Calu3 (cell line): ENCODE data around the gene HIVEP1. TPM values are rescaled to one million over a fixed set of nuclear protein-coding genes. Genes with fewer than 3 reads are reported as not detected.

Experiments
- BruUV-seq: library from RNA; stranded (reverse); fragments of 400-500 nt; replicated peaks from 2 replicates; lab custom pipeline; 2021; lab: Mats Ljungman, UMichigan
- CTCF ChIA-PET: fragments of 300-600 bp; sonication (Branson Sonifier 250); formaldehyde crosslinking; loops from one replicate; lab custom pipeline; 2022; ENCODE audit warnings: antibody characterized with exemption; lab: Charles Lee
- DNase-seq: peaks from one replicate; pipeline ENCODE4 v3.0.0; 2022
- H3K27ac Mint-ChIP-seq: one replicate; pipeline ENCODE4 v1.8.0; 2022; ENCODE audit warnings: mixed read lengths; ENCODE audit not compliant: unreplicated experiment
- H3K27me3 Mint-ChIP-seq: one replicate; pipeline ENCODE4 v1.8.0; 2022; ENCODE audit warnings: mixed read lengths; ENCODE audit not compliant: unreplicated experiment
- H3K36me3 Mint-ChIP-seq: one replicate; pipeline ENCODE4 v1.8.0; 2022; ENCODE audit warnings: mild to moderate bottlenecking, moderate library complexity, mixed read lengths; ENCODE audit not compliant: insufficient read depth, unreplicated experiment
- H3K4me1 Mint-ChIP-seq: one replicate; pipeline ENCODE4 v1.8.0; 2022; ENCODE audit warnings: mild to moderate bottlenecking, low read depth, mixed read lengths; ENCODE audit not compliant: unreplicated experiment
- H3K4me3 Mint-ChIP-seq: one replicate; pipeline ENCODE4 v1.8.0; 2022; ENCODE audit warnings: mild to moderate bottlenecking, low read depth, moderate library complexity, mixed read lengths; ENCODE audit not compliant: unreplicated experiment
- H3K9me3 Mint-ChIP-seq: one replicate; pipeline ENCODE4 v1.8.0; 2022; ENCODE audit warnings: low read depth, mixed read lengths; ENCODE audit not compliant: unreplicated experiment
- CTCF ChIP-seq: fragments of 200-600 bp; IDR thresholded peaks from one replicate; pipeline ENCODE4 v1.8.0; 2022; ENCODE audit warnings: antibody characterized with exemption; ENCODE audit not compliant: unreplicated experiment
- intact Hi-C: fragments of 100-400 bp; cut with micrococcal nuclease; formaldehyde crosslinking; loops from one replicate; pipeline ENCODE4 v1.10.0; 2022; ENCODE audit not compliant: unreplicated experiment
- total RNA-seq: library from RNA; stranded (reverse); gene quantifications from 2 replicates; pipeline ENCODE4 v1.2.3, GENCODE V29; 2022

HIVEP1 gene
- total RNA-seq, 1 experiment from 2014 or later = 16.1 TPM

DNA sequence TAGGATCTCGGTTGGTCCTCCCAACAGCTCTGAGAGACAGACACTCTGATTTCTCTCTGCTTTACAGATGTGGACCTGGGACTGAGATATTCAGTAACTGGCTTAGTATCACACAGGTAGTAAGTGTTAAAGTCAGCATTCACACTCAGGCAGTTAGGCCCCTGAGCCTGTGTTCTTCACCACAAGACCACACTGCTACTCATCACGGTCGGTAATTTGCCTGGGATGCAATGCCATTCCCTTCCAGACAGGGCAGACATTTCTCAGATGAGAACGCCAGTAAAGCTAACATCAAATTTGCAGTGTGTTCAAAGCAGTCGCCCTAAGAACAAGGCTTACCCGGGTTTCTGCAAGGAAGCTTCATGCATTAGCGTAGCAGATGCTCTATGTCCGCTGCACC, 39.8 kb upstream of the HIVEP1 start:
- H3K4me3 Mint-ChIP-seq = no peak overlapping the region
- no peaks in the 10 kb centered on the region for H3K4me1 Mint-ChIP-seq
- intact Hi-C loops = no loop called here
- BruUV-seq = no TSS peak
- H3K27ac Mint-ChIP-seq = no peak overlapping the region
- no peaks in the 10 kb centered on the region for H3K9me3 Mint-ChIP-seq
- no peak for TF ChIP-seq CTCF
- DNase-seq = no peak
- no peaks in the 10 kb centered on the region for H3K36me3 Mint-ChIP-seq
- no peaks in the 10 kb centered on the region for H3K27me3 Mint-ChIP-seq
- CTCF ChIA-PET = no interaction called here

GRCh38 chr6:11972806-11973205, 39.3 kb upstream of the HIVEP1 start:
- Mint-ChIP-seq H3K9me3 (no peaks in the 10 kb centered on the region), H3K4me1 (no peaks in the 10 kb centered on the region), H3K27ac (no peak overlapping the region), H3K36me3 (no peaks in the 10 kb centered on the region), H3K27me3 (no peaks in the 10 kb centered on the region), H3K4me3 (no peak overlapping the region)
- intact Hi-C loops = no loop called here
- TF ChIP-seq CTCF = no peak
- DNase-seq = no peak
- CTCF ChIA-PET = no interaction called here
- BruUV-seq = no TSS peak

DNA sequence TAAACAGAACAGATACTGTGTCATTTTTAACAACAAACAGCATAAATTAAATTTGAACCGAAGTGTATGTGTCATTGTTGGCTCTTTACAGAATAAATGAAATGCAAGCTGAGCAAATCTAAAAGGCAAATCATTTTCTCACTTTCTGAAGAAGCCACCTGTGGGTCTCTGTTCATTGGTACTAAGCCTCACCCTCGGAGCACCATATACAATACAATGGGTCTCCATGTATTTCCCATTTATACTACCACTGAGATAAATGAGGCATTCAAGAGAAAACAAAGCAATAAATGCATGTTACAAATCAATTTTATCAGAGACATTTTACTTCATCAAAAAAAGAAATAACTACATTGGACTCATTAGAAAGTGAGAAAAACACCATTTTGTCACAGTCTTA, 38.9 kb upstream of the HIVEP1 start:
- Mint-ChIP-seq H3K4me3 (no peak overlapping the region), H3K27ac (no peak overlapping the region), H3K9me3 (no peaks in the 10 kb centered on the region), H3K4me1 (no peaks in the 10 kb centered on the region), H3K27me3 (no peaks in the 10 kb centered on the region), H3K36me3 (no peaks in the 10 kb centered on the region)
- CTCF ChIA-PET = no interaction called here
- intact Hi-C loops = no loop called here
- no peak for DNase-seq
- no TSS peak for BruUV-seq
- TF ChIP-seq CTCF = no peak

DNA sequence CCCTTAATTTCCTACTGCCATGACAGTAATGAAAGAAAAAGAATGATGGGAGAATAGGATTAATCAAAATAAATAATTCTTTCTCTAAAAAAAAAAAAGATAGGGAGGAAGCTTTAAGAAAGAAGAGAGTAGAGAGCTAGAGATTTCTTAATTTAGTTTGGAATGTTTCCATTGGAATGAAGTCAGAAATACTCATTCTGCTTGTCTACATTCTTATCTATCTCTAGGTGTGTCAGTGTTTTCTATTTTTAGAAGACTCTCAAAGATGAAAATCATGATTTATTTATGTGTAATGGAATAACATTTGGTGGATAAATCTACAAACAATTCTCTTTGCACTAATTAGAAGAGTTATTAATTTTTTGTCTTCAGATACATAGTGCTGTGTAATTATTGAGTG, 38.0 kb upstream of the HIVEP1 start:
- no TSS peak for BruUV-seq
- Mint-ChIP-seq H3K27me3 (no peaks in the 10 kb centered on the region), H3K4me3 (no peak overlapping the region), H3K27ac (no peak overlapping the region), H3K36me3 (no peaks in the 10 kb centered on the region), H3K9me3 (no peaks in the 10 kb centered on the region), H3K4me1 (no peaks in the 10 kb centered on the region)
- CTCF ChIA-PET = no interaction called here
- TF ChIP-seq CTCF = no peak
- intact Hi-C loops = no loop called here
- no peak for DNase-seq
